GM18909 (cell line): ENCODE results near the gene ATP8B4.
"Not testable (repeated sequence)": the region's sequence is repeated elsewhere in the genome, so short reads cannot be mapped to it uniquely, and the experiment has no call there.

ENCODE experiments used
- ATAC-seq: cut with Tn5 transposase; IDR thresholded peaks from one replicate; pipeline ENCODE4 v1.9.1; 2021; ENCODE audit warnings: mild to moderate bottlenecking; ENCODE audit not compliant: unreplicated experiment, poor library complexity

ATP8B4 gene, protein sequence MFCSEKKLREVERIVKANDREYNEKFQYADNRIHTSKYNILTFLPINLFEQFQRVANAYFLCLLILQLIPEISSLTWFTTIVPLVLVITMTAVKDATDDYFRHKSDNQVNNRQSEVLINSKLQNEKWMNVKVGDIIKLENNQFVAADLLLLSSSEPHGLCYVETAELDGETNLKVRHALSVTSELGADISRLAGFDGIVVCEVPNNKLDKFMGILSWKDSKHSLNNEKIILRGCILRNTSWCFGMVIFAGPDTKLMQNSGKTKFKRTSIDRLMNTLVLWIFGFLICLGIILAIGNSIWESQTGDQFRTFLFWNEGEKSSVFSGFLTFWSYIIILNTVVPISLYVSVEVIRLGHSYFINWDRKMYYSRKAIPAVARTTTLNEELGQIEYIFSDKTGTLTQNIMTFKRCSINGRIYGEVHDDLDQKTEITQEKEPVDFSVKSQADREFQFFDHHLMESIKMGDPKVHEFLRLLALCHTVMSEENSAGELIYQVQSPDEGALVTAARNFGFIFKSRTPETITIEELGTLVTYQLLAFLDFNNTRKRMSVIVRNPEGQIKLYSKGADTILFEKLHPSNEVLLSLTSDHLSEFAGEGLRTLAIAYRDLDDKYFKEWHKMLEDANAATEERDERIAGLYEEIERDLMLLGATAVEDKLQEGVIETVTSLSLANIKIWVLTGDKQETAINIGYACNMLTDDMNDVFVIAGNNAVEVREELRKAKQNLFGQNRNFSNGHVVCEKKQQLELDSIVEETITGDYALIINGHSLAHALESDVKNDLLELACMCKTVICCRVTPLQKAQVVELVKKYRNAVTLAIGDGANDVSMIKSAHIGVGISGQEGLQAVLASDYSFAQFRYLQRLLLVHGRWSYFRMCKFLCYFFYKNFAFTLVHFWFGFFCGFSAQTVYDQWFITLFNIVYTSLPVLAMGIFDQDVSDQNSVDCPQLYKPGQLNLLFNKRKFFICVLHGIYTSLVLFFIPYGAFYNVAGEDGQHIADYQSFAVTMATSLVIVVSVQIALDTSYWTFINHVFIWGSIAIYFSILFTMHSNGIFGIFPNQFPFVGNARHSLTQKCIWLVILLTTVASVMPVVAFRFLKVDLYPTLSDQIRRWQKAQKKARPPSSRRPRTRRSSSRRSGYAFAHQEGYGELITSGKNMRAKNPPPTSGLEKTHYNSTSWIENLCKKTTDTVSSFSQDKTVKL

GRCh38 chr15:50119063-50120040, at the start of gene ATP8B4:
Gene ATP8B4, minus strand, starts transcription at chr15:50119233. Its CDS starts 12,267 bp downstream, at chr15:50106966.
- ATAC-seq = no peak

DNA sequence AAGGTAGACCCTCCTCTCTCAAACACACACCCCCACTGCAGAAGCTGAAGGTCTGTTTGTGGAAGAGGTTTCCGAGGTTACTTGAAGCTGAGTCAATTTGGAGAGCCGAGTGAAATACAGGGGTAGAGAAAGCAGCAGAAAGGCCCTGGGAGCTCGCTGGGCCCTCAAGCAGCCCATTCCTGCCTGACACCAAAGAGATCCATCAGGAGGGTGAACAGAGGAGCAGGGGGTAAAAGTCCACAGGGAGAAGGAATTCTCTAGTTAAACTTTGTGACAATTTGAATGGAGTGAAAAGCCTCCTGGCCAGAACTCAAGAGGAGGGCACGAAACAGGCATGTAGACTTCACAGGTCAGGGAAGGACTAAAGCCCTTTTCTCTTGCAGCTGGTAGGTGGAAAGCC, 49.3 kb upstream of the ATP8B4 start:
- ATAC-seq = no peak

DNA sequence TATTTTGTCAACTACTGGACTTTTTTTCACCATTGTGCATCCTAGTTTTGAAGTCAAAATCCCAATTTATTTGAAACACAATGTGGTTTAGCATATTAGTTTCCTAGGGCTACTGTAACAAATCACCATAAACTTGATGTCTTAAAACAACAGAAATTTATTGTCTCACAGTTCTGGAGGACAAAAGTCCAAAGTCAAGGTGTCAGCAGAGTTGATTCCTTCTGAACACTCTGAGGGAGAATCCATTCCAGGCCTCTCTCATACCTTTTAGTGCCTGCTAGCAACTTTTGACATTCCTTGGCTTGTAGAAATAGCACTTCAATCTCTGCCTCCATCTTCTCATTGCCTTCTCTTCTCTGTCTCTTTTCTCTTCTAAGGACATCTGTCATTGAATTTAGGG, 48.1 kb upstream of the ATP8B4 start:
- ATAC-seq = no peak

DNA sequence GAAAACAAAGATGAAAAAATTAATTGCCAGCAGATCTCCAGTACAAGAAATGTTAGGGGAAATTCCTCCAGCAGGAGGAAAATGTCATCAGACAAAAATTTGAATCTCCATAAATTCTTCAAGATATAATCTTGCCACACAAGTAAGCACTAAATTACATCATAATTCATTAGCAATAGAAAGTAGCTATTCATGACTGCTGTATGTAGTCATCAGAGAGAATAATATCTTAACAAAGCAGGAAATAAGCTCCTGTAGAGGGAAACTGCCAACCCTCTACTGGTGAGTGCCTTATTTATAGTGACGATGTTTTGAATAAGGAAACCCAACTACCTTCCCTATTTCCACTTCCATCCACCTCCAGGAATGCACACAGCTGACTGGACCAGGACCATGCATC, 47.2 kb upstream of the ATP8B4 start:
- no peak for ATAC-seq

- no peak for ATAC-seq
Measured at GRCh38 chr15:50164458-50164857, 45.4 kb upstream of the ATP8B4 start.

DNA sequence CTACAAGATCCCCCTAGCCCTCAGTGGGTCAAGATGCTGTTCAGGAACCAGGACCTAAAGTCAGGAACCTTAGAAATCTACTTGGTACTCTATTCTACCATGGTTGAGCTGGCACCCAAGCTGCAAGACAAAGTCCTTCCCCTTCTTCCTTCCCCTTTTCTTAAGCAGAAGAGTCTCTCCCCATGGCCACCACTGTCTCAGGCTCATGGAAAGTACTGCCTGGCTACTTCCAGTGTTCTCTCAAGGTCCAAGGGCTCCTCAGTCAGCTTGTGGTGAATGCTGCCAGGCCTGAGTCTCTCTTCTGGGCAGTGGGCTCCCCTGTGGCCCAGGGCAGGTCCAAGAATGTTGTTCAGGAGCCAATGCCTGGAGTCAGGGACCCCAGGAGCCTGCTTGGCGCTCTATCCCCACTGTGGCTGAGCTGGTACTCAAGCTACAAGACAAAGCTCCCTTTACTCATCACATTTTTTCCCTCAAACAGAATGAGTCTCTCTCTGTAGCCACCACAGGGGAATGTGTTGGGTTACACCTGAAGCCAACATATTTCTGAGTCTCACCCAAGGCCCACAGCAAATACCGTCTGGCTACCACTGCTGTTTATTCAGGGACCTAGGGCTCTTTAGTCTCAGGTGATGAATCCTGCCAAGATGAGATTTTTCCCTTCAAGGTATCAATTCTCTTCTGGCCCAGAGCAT, 44.8 kb upstream of the ATP8B4 start:
- ATAC-seq = no peak

DNA sequence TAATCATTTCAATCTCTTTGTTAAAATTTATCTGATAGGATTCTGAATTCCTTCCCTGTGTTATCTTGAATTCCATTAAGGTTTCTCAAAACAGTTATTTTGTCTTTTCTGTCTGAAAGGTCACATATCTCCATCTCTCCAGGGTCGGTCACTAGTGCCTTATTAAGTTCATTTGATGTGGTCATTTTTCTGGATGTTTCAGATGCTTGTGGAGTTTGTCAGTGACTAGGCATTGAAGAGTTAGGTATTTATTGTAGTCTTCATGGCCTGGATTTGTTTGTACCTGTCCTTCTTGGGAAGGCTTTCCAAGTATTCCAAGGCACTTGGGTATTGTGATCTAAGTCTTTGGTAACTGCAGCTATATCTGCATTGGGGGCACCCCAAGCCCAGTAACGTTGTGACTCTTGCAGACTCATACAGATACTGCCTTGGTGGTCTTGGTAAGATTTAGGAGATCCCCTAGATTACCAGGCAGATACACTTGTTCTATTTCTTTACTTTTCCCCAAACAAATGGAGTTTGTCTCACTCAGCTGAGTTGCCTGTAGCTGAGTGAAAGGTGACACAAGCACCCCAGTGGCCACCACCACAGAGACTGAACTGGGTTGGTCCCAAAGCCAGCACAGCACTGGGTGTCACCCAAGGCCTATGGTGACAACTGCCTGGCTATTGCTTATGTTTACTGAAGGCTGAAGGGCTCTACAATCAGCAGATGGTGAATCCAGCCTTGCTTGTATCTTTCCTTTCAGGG, 44.1 kb upstream of the ATP8B4 start:
- no peak for ATAC-seq

GRCh38 chr15:50158236-50158635, 39.2 kb upstream of the ATP8B4 start:
- not testable (repeated sequence) for ATAC-seq

DNA sequence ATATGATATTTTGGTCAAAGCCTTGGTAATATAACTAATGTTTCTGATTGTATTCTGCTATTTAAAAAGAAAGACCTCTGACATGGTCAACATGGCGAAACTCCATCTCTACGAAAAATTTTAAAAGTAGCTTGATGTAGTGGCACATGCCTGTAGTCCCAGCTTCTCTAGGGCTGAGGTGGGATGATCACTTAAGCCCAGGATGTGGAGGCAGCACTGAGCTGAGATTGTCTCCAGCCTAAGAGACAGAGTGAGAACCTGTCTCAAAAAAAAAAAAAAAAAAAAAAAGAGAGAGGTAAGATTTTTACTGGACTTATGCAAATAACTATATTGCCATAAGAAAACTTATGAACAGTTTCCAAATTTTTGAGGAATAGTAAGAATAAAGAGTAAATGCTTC, 32.4 kb upstream of the ATP8B4 start:
- no peak for ATAC-seq

DNA sequence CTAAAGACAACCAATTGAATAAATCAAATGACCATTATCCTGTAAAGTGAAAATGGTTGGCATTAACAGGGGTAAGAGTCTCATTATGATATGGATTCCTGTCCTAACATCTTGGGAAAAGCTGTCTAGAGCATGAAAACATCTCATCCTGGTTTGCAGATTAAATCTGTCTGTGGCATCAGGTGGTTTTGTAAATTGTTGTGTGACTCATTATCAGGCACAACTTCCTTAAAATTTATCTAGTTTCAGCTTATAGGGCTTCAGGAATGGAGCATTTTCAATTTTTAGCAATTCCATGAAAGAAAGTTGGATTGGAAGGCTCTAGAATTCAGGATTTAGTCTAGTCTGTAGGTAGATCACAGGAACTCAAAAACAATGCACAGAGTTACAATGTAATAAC, 31.8 kb upstream of the ATP8B4 start:
- ATAC-seq = no peak

GRCh38 chr15:50150349-50150748, 31.3 kb upstream of the ATP8B4 start:
- ATAC-seq = no peak

GRCh38 chr15:50149090-50149489, 30.1 kb upstream of the ATP8B4 start:
- ATAC-seq = no peak

- ATAC-seq = no peak
Measured at GRCh38 chr15:50148362-50148963, 29.4 kb upstream of the ATP8B4 start.

- ATAC-seq = no peak
Measured at GRCh38 chr15:50146632-50147031, 27.6 kb upstream of the ATP8B4 start.

DNA sequence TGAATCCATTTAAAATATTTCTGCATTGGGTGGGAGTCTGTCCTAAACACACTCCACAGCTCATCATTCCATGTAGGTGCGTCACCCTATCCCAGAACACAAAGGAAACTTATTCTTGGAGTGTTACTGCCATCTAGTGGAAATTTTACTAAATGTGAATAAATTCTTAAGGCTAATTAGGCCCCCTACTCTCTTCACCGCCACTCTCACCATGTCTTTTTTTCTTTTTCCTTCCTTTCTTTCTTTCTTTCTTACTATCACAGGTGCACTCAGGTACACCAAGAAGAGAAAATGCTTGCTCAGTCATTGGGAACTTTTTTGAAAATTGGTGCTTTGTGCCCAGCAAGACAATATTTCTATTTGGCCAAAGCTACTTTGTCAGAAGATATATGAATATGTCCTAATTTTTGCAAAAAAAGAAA, 26.4 kb upstream of the ATP8B4 start:
- ATAC-seq = peak; percentile 54

- ATAC-seq = no peak
Measured at GRCh38 chr15:50144341-50145120, 25.5 kb upstream of the ATP8B4 start.

DNA sequence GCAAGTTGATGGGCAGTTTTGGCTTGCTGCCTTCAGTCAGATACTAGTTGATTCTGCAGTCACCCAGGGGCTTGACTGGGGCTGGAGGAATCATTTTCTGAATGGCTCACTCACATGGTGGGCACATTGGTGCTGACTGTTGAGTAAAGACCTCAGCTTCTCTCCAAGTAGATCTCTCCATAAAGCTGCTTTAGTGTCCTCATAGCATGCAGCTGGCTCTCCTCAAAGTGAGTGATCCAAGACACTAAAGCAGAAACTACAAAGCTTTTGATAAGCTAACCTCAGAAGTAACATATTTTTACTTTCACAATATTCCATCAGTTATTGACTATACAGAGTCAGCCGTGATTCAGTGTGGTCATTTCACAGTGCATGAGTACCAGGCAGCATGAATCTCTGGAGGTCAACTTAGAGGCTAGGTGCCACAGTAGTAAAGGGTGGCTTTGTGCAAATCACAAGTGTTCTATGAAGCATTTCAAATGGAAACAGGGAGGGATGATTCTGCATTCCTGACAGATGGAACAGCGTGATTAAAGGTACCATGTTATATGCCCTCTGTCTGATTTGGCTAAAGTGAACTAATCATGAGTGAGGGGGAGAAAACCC, 24.3 kb upstream of the ATP8B4 start:
- no peak for ATAC-seq
